HepG2 (cell line): Measurements from ENCODE around the gene P2RX7. TPM values are rescaled to one million over a fixed set of nuclear protein-coding genes. Genes with fewer than 3 reads are reported as not detected.

Experiments used
- BORCS8-MEF2B ChIP-seq: sonication (generic); formaldehyde crosslinking; IDR thresholded peaks from 2 replicates; pipeline ENCODE4 v1.8.0; 2022; ENCODE audit warnings: mild to moderate bottlenecking, missing genetic modification reagents
- MAFF ChIP-seq: IDR thresholded peaks from 2 replicates; pipeline ENCODE4 v1.6.1; 2011; ENCODE audit warnings: low read depth, low read length, improper control_type of control experiment
- MED1 ChIP-seq: sonication (generic); formaldehyde crosslinking; IDR thresholded peaks from 2 replicates; pipeline ENCODE4 v1.4.0; 2020; ENCODE audit warnings: missing genetic modification reagents
- MXI1 ChIP-seq: IDR thresholded peaks from 3 replicates; pipeline ENCODE4 v1.6.1; 2012; ENCODE audit warnings: low read depth, low read length, inconsistent platforms, borderline replicate concordance
- NFE2L1 ChIP-seq: sonication (generic); formaldehyde crosslinking; IDR thresholded peaks from 2 replicates; pipeline ENCODE4 v1.4.0; 2020; ENCODE audit warnings: missing genetic modification reagents, mild to moderate bottlenecking, borderline replicate concordance
- NFYB ChIP-seq: sonication (generic); formaldehyde crosslinking; IDR thresholded peaks from 2 replicates; pipeline ENCODE4 v1.4.0; 2020; ENCODE audit warnings: missing genetic modification reagents
- POGZ ChIP-seq: sonication (generic); formaldehyde crosslinking; IDR thresholded peaks from 2 replicates; pipeline ENCODE4 v1.4.0; 2020; ENCODE audit warnings: mild to moderate bottlenecking, missing genetic modification reagents
- PPARG ChIP-seq: conservative IDR thresholded peaks from 2 replicates; pipeline ENCODE4 v1.6.1; 2016; ENCODE audit warnings: missing biosample characterization, missing genetic modification reagents
- REL ChIP-seq: sonication (generic); formaldehyde crosslinking; conservative IDR thresholded peaks from 2 replicates; pipeline ENCODE4 v1.8.0; 2022; ENCODE audit warnings: mild to moderate bottlenecking, missing genetic modification reagents, moderate library complexity
- RXRB ChIP-seq: IDR thresholded peaks from 2 replicates; pipeline ENCODE4 v1.6.1; 2016; ENCODE audit warnings: borderline replicate concordance, missing genetic modification reagents, missing compliant biosample characterization
- SALL1 ChIP-seq: sonication (generic); formaldehyde crosslinking; IDR thresholded peaks from 2 replicates; pipeline ENCODE4 v1.8.0; 2022; ENCODE audit warnings: mild to moderate bottlenecking, missing genetic modification reagents
- SATB2 ChIP-seq: sonication (generic); formaldehyde crosslinking; IDR thresholded peaks from 2 replicates; pipeline ENCODE4 v1.5.0; 2020; ENCODE audit warnings: missing genetic modification reagents
- SMYD3 ChIP-seq: sonication (generic); formaldehyde crosslinking; IDR thresholded peaks from 2 replicates; pipeline ENCODE4 v1.8.1; 2023; ENCODE audit warnings: mild to moderate bottlenecking, missing genetic modification reagents
- SOX5 ChIP-seq: IDR thresholded peaks from 2 replicates; pipeline ENCODE4 v1.6.1; 2016; ENCODE audit warnings: borderline replicate concordance
- SOX6 ChIP-seq, 2 experiments: fragments of 450-650 bp in 1 of 2; sonication (generic) in 1 of 2; formaldehyde crosslinking in 1 of 2; IDR thresholded peaks; 2 replicates each; pipeline versions ENCODE4 v1.4.0 to v1.6.1; 2017 to 2020; ENCODE audit warnings: antibody characterized with exemption in 1 of 2, mild to moderate bottlenecking in 1 of 2, missing genetic modification reagents in 1 of 2
- THAP11 ChIP-seq: IDR thresholded peaks from 2 replicates; pipeline ENCODE4 v1.6.1; 2016; ENCODE audit warnings: missing biosample characterization, missing genetic modification reagents
- ZMYM4 ChIP-seq: sonication (generic); formaldehyde crosslinking; IDR thresholded peaks from 2 replicates; pipeline ENCODE4 v1.8.1; 2023; ENCODE audit warnings: mild to moderate bottlenecking, missing genetic modification reagents
- ZNF232 ChIP-seq: sonication (generic); formaldehyde crosslinking; IDR thresholded peaks from 2 replicates; pipeline ENCODE4 v1.4.0; 2020; ENCODE audit warnings: missing genetic modification reagents, borderline replicate concordance
- ZNF264 ChIP-seq: sonication (generic); formaldehyde crosslinking; IDR thresholded peaks from 2 replicates; pipeline ENCODE4 v1.4.0; 2020; ENCODE audit warnings: missing genetic modification reagents
- ZNF276 ChIP-seq: sonication (generic); formaldehyde crosslinking; IDR thresholded peaks from 2 replicates; pipeline ENCODE4 v1.4.0; 2020; ENCODE audit warnings: mild to moderate bottlenecking, low read depth, missing genetic modification reagents
- ZNF329 ChIP-seq: sonication (generic); formaldehyde crosslinking; IDR thresholded peaks from 2 replicates; pipeline ENCODE4 v1.9.0; 2021; ENCODE audit warnings: low read depth, mild to moderate bottlenecking, missing genetic modification reagents
- ZNF496 ChIP-seq: sonication (generic); formaldehyde crosslinking; IDR thresholded peaks from 2 replicates; pipeline ENCODE4 v1.8.1; 2023; ENCODE audit warnings: mild to moderate bottlenecking, moderate library complexity, missing genetic modification reagents; ENCODE audit not compliant: insufficient replicate concordance
- ZNF577 ChIP-seq: sonication (generic); formaldehyde crosslinking; IDR thresholded peaks from 2 replicates; pipeline ENCODE4 v1.4.0; 2020; ENCODE audit warnings: mild to moderate bottlenecking, low read depth, missing genetic modification reagents, borderline replicate concordance
- ZNF614 ChIP-seq: IDR thresholded peaks from 2 replicates; pipeline ENCODE4 v1.6.1; 2018; ENCODE audit warnings: missing biosample characterization, missing genetic modification reagents, inconsistent platforms, borderline replicate concordance
- ZNF777 ChIP-seq: sonication (generic); formaldehyde crosslinking; IDR thresholded peaks from 2 replicates; pipeline ENCODE4 v1.4.0; 2020; ENCODE audit warnings: missing genetic modification reagents
- ZNF792 ChIP-seq: IDR thresholded peaks from 2 replicates; pipeline ENCODE4 v1.6.1; 2016
- polyA plus RNA-seq, 8 experiments: library from polyadenylated mRNA; depleted of rRNA in 3 of 8; stranded (reverse) in 7 of 8; unstranded in 1 of 8; fragments of >200 nt; fragmentation: Illumina TruSeq in 4 of 8; extraction: Trizol in 4 of 8; gene quantifications; 2 replicates each; pipeline versions ENCODE4 v1.2.1 to v1.2.3, GENCODE V29; 2011 to 2016; ENCODE audit warnings: low read depth in 4 of 8, missing spikeins in 1 of 8, mixed read lengths in 1 of 8; ENCODE audit not compliant: insufficient read depth in 1 of 8
- total RNA-seq, 5 experiments: library from RNA; depleted of rRNA; stranded (reverse); fragments of >200 nt; fragmentation: Illumina TruSeq; extraction: Trizol; gene quantifications; 2 replicates each; pipeline ENCODE4 v1.2.3, GENCODE V29; 2016; ENCODE audit warnings: low read depth in 1 of 5
- TF ChIP-seq, protein P1 (sequence below): sonication (generic); formaldehyde crosslinking; IDR thresholded peaks from 2 replicates; pipeline ENCODE4 v1.8.1; 2022; ENCODE audit warnings: low read depth, mild to moderate bottlenecking, missing genetic modification reagents

P2RX7 gene
- total and polyA plus RNA-seq, 2 of the 13 experiments (the other 11 are each of a cell fraction or from before 2014, with no cell fraction given): 0.13 to 0.73 TPM

GRCh38 chr12:121128908-121129810, 3.5 kb upstream of the P2RX7 start (continued):
- TF ChIP-seq SALL1 (CRISPR knock-in tag) (peak; percentile 55; the same call in 1 of the 2 replicates), RXRB (CRISPR knock-in tag) (no peak), SOX5 (peak; percentile 60; the same call in 1 of the 2 replicates), ZMYM4 (CRISPR knock-in tag) (peak; percentile 62; the same call in 1 of the 2 replicates), ZNF329 (CRISPR knock-in tag) (no peak), PPARG (no peak), MED1 (CRISPR knock-in tag) (peak; percentile 65), BORCS8-MEF2B (CRISPR knock-in tag) (peak; percentile 51; the same call in 1 of the 2 replicates), ZNF276 (CRISPR knock-in tag) (peak; percentile 43; the same call in 1 of the 2 replicates), SOX6 (IDR thresholded peaks at IDR 0.05) (no peak), SOX6 (CRISPR knock-in tag; IDR thresholded peaks at IDR 0.05) (peak; percentile 60), THAP11 (CRISPR knock-in tag) (0 out of 2 replicates have a peak, but pooled peaks have one; percentile 11), ZNF264 (peak; percentile 73), ZNF614 (no peak), MAFF (peak; percentile 17; the same call in 1 of the 2 replicates), NFE2L1 (CRISPR knock-in tag) (no peak), NFYB (CRISPR knock-in tag) (peak; percentile 84), SMYD3 (CRISPR knock-in tag) (peak; percentile 11; the same call in 1 of the 2 replicates), ZNF777 (no peak), ZNF232 (CRISPR knock-in tag) (peak; percentile 61; the same call in 1 of the 2 replicates), POGZ (CRISPR knock-in tag) (peak; percentile 55), ZNF792 (CRISPR knock-in tag) (0 out of 2 replicates have a peak, but pooled peaks have one; percentile 47), ZNF577 (CRISPR knock-in tag) (no peak), SATB2 (CRISPR knock-in tag) (no peak), REL (CRISPR knock-in tag) (no peak), MXI1 (peak; percentile 84; the same call in 2 of the 3 replicates), ZNF496 (CRISPR knock-in tag) (no peak)
- TF ChIP-seq, protein P1, sequence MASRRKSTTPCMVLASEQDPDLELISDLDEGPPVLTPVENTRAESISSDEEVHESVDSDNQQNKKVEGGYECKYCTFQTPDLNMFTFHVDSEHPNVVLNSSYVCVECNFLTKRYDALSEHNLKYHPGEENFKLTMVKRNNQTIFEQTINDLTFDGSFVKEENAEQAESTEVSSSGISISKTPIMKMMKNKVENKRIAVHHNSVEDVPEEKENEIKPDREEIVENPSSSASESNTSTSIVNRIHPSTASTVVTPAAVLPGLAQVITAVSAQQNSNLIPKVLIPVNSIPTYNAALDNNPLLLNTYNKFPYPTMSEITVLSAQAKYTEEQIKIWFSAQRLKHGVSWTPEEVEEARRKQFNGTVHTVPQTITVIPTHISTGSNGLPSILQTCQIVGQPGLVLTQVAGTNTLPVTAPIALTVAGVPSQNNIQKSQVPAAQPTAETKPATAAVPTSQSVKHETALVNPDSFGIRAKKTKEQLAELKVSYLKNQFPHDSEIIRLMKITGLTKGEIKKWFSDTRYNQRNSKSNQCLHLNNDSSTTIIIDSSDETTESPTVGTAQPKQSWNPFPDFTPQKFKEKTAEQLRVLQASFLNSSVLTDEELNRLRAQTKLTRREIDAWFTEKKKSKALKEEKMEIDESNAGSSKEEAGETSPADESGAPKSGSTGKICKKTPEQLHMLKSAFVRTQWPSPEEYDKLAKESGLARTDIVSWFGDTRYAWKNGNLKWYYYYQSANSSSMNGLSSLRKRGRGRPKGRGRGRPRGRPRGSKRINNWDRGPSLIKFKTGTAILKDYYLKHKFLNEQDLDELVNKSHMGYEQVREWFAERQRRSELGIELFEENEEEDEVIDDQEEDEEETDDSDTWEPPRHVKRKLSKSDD: no peak
